NB4 (cell line): ENCODE data around the gene SCNN1B.

Source experiments
- CTCF ChIP-seq: IDR thresholded peaks from one replicate; pipeline ENCODE4 v1.5.1; 2012; ENCODE audit warnings: low read depth, low read length
- MAX ChIP-seq: IDR thresholded peaks from 2 replicates; pipeline ENCODE4 v1.6.1; 2011; ENCODE audit warnings: low read depth, low read length
- POLR2A ChIP-seq: IDR thresholded peaks from 2 replicates; pipeline ENCODE4 v1.6.1; 2011; ENCODE audit warnings: mild to moderate bottlenecking; ENCODE audit not compliant: insufficient read length; ENCODE audit errors: extremely low read depth

- TF ChIP-seq POLR2A (no peak), CTCF (no peak), MAX (no peak)
Observed at GRCh38 chr16:23324727-23325126, 22.6 kb downstream of the SCNN1B start.
